ENCODE data around the gene STAMBP.
"Not testable (repeated sequence)": the region's sequence is repeated elsewhere in the genome, so short reads cannot be mapped to it uniquely, and the experiment has no call there.

Gene STAMBP

DNA sequence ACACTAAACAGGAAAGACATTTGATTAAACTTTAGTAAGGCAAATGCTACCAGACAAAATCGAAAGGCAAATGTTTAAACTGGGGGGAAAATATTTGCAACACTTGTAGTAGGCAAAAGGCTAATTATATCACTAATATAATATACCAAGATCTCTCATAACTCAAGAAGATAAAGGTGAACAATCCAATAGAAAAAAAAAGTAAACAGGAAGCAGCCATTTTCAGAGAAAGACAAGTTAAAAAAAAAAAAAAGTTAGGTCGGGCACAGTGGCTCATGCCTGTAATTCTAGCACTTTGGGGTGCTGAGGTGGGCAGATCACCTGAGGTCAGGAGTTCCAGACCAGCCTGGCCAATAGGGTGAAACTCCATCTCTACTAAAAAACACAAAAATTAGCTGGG is 59.6 kb downstream of the STAMBP start:
- DNase-seq = no peak

DNA sequence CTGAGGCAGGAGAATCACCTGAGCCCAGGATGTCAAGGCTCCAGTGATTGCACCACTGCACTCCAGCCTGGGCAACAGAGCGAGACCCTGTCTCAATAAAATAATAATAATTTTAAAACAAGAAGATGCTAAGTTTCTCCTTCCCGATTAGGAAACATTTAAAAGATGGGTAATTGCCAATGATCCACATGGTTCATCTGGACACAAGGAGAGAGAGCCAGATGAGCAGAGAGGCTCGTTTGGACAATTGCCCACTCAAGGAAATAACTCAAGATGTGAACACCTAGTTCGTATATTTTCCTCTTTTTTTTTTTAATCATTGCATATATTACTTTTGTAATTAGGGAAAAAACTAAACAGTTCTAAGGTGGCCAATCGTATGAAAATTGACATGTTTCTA is 60.4 kb downstream of the STAMBP start:
- no peak for DNase-seq

DNA sequence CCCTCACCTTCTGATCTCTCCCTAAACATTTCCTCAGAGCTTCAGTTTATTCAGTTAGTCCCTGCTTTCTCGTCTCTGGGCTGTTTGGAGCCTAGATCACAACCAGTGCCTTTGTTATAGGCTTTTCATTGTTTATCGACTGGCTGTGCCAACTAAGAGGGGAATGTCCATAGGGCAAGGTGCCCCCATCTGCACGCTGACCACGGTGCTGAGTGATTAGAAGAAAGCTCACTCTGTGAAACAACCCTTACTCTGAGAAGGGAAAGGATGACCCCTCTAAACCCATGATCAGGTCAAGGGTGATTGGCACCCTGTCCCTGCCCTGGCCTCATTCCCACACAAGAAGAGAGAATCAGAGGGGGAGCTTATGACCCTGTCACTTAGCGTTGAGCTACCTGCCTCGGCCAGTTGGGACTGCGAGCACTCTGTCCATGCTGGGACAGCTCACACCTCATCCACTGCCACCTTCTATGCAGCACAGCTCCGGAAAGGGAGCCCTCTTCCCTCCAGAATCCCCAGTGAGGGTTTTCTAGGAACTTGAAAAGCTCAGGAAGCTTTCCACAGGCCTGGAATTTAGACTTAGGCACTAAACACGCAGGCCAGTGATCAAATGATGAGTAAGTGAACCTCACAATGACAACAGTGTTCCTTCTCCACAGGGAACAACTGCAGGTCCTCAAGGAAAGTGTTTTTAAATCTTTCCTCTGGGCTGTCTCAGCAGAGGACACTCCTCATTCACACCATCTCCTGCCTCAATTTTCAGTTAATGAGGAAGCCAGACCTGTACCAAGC is 61.7 kb downstream of the STAMBP start:
- DNase-seq = no peak

DNA sequence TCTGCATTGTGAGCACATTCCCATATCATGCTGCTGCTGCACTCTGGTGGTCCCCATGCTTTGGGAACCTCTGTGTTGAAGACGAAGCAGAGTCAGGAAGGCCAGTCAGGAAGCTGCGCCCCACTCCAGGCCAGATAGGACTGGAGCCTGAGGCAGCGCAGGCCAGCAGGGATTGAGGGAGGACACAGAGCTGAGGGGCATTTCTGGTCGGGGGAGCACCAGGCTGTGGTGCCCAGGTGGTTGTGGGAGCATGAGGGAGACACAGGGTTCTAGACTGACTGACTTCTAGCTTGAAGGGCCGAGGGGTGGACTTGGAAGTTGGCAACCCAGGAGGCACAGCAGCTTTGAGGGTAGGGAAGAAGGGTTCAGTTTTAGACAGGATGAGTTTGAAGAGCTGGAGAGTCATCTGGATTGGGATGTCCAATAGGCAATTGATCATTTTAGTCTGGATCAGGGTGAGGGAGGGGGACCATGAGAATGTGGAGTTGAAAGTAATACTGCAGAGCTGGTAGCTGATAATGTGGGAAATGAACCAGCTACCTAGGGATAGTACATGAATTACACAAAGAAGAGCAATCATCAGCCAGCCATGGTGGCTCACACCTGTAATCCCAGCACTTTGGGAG is 62.6 kb downstream of the STAMBP start:
- no peak for DNase-seq

DNA sequence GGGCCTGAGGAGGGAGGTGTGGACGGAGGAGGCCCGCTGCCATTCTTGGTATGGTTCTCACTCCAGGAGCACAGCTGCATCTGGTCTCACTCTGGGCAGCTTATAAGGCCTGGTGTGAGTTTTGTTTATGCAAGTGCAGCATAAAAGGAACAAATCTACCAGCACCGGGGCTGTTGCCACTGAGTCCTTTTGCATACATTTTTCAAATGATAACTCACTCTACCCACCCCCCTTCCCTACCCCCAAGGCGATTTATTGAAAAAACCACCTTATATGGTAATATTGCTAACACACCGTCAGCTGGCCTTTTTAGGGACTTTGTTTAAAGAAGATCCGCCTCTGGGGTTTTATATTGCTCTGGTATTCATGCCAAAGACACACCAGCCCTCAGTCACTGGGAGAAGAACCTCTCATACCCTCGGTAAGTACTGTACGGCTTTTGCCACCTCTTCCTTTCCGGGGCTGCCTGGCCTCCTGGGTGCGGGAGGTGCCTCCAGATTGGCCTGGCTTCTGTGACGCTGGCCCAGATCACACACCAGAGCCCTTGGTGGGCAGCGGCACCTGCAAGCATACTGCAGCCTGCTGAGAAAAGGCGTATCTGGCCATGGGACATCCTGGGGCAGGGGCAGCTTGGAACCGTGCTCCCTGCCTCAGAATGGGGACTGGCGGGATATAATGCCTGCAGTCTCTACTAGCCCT is 64.0 kb downstream of the STAMBP start, which contains the start of gene ACTG2:
ACTG2 (plus strand) TSS at position 378 of the 699 bp plus-strand sequence. CDS start 8,304 bp downstream, outside the sequence.
- DNase-seq = no peak

DNA sequence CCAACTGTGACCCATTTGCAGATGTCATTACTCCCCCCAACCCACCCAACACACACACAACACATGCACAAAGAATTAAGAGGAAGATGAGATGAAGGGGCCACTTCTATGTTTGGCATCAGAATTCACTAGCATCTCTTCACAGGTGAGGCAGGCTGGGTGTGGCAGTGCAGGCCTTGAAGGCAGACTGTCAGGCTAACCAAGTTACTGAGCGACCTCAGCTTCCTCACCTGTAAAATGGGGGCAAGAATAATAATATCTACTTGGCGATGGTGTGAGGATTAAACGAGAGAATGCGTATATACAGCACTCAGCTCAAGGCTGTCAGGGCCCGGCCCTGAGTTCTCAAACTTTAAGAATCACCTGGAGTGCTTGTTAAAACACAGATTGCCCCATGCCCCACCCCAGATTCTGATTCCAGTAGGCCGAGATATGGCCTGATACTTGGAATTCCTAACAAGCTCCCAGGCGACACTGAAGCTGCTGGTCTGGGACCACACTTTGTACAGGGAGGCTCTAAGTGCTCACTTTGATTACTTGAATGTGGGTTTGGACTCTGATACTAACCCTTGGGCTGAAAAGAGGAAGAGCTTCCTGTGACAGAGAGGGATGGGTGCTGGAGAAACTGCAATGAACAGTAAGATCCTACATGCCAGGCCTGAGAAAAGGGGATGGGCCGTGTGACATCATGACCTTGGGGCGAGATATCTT is 65.2 kb downstream of the STAMBP start:
- no peak for DNase-seq

DNA sequence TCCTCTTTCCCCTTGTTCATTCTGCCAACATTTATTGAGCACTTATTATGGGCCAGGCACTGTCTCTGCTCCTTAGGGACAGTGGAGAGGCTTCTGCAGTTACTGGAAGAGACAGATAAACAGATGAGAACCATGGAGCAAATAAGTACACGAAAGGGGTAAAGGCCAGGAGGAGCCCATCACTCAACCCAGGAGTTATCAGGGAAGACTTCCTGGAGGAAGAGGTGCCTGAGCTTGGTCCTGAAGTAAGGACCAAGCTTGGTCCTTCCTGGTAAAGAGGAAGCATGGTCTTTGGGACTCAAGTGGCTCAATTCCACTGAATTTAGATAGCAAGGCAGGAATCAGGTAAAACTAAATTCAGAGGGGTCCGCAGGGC is 65.7 kb downstream of the STAMBP start:
- DNase-seq = no peak

DNA sequence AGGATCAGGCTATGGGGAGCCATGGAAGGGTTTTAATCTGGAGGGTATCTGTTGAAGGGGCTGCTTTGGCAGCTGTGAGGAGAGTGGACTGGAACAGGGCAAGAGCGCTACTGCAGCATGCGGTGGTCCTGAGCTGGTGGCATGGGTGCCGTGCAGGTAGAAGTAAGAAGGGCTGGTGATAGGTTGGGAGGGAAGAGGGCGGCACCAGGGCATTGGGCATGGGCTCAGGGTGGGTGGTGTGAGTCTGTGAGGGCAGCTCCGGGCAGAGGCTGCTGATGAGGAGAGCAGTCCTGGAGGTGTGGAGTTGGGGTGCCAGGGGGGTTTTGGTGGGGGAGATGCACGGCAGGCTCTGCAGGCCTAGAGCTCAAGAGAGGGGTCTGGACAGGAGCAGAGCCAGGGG is 66.1 kb downstream of the STAMBP start:
- DNase-seq = no peak

DNA sequence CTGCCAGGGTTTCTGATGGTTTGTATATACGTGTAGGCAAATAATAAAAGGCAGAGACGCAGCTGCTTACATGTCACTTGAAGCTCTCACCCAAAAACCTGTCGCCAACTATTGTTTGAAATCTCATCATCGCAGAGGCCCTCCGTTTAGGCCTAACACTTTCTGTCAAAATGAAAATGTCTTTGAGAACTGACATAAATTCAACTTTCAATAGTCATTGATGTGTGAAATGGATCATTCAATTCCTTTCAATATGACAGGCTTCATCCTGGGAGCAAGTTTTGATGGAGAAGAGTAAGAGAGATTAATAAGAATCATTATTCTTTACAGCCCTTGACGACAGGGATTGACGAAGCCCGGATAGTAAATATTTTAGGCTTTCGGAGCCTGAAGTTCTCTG is 66.7 kb downstream of the STAMBP start:
- no peak for DNase-seq

DNA sequence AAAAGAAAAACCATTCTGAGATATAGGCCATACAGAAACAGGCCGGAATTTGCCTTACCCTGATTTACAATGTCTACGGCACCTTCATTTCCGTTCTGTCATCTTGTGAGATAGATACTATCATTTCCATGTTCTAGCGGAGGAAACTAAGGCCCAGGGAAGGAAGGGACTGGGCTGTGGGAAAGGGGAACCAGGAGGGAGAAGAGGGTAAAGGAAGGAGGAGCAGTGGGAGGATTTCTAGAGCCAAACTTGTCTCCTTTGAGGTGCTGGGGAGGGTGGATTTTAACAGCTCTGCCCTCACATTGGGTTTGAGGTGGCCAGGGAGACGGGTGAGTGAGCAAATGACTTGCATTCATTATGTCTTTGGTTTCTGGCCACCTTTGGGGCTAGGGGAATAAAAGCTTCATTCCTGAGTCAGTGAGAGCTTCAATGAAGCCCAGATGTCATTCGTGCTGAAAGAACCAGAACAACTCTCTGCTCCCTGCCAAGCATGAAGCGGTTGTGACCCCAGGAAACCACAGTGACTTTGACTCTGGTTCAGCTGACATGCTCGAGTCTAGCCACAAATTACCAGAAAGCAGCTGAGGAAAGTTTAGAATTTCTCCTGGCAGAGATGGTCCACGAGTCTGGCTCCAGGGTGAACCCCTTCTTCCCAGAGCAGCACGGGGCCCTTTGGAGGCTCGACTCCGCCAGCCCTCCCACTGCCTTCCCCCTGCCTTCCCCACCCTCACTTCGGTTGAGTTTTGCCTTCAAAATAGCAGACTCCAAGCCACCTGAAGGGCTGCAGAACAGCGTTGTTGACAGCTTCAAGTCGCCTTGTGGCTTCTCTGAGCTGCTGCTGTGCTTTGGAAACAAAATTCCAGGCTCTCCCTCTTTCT is 67.8 kb downstream of the STAMBP start:
- no peak for DNase-seq

DNA sequence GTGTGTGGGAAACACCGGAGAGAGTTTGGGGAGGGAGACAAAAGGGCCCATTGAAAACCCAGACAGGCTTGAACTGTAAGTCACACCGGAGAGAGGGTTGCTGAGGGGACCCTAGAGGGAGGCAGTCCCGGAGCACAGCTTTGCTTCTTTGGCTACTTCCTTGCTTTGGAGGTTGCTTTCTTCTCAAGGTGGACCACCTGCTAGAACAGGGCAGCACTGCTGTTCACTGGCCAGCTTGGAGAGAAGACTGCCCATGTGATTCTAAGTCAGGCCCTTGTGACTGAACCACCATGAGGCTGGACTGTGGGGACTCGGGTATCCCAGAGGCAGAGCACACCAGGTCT is 68.5 kb downstream of the STAMBP start:
- DNase-seq = no peak

DNA sequence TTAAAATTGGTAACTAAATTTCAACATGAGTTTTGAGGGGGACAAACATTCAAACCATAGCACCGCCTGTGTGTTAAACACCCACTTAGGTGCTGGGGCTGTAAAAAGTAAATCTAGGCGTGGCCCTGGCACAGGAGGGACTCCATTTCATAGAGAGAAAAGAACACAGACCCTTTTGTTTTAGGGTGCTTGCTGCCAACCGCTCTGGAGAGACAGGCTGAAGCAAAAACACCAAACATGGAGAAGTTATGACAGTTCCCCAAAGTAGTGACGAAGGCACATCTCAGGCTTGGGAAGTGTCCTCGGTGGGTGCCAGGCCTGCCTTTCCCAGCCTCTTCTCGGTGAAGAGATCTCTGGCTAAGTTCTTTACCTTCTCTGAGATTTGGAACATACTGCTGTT is 69.2 kb downstream of the STAMBP start:
- no peak for DNase-seq

DNA sequence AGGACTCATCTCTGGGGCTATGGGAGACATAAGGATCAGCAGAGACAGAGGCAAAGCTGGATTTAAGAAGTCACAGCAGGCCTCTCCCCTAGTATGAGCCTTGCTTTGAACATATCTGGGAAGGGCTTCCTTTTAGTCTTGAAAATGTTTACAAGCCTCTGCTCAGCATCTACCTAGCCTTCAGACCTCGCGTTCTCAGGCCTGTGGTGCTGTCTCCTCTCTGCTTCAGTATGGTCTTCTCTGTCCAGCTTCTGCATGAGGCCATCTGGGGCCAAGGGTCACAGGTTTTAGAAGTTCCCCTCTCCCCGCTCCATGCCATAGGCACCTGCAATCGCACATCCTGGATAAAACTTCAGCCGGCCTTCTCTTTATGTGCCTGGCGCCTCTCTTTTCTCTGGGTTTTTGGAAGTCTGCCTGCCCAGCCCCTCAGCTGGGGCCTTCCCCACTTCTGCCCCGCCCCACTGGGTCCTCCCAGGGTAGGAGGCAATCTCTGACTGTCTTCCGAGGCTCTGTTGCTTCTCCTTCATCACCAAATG is 71.1 kb downstream of the STAMBP start:
- DNase-seq = no peak

DNA sequence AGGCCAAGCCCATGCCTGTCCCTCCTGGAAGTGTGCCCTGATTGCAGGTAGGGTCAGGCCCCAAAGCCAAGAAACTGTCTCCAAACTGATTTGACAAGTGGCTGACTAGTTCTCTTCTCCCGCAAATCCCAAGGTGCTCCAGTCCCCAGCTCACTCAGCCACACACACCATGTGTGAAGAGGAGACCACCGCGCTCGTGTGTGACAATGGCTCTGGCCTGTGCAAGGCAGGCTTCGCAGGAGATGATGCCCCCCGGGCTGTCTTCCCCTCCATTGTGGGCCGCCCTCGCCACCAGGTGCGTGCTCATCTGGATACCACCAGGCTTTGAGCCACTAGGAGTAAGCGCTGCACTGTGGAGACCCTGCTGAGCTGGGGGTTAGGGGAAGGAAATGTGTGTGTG is 72.4 kb downstream of the STAMBP start:
- DNase-seq = no peak

DNA sequence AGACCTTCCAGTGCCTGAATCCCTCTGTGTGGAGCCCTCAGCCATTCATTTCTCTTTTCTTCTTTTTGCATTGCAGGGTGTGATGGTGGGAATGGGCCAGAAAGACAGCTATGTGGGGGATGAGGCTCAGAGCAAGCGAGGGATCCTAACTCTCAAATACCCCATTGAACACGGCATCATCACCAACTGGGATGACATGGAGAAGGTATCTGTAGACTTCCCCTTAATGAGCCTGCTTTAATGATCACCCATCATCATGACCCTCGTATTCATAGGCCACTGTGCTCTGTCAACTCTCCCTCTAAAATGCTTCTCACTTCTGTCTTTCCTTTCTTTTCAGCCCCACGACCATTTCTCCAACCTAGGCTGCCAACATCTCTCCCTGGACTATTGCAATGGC is 73.5 kb downstream of the STAMBP start:
- DNase-seq = no peak

DNA sequence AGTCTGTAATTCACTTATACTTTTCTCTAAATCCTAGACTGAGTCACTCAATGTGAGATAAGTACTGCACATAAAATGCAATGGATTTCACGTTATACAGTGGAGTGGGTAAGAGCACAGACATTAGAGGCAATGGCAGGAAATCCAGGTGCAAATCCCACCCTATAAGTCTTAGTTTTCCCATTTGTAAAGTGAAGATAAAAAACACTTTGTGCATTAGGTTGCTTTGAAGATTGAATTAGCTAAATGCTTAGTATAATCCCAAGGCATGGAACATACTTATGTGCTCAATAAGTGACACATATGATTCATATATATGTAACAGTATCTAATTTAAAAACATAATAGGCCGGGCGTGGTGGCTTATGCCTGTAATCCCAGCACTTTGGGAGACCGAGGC is 74.6 kb downstream of the STAMBP start:
- no peak for DNase-seq

DNA sequence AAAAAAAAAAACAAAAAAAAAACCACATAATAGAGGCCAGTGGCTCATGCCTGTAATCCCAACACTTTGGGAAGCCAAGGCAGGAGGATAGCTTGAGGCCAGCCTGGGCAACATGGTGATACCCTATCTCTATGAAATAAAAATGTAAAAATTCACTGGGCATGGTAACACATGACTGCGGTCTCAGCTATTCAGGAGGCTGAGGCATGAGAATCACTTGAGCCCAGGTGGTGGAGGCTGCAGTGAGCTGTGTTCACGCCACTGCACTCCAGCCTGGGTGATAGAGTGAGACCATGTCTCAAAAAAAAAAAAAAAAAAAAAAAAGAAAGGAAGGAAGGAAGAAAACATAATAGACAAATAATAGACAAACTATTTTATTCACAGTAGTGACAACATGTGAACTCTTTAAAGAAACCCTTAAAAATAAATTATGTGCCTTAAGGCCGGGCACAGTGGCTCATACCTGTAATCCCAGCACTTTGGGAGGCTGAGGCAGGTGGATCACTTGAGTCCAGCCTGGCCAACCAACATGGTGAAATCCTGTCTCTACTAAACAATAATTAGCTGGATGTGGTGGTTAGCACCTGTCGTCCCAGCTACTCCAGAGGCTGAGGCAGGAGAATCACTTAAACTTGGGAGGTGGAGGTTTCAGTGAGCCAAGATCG is 75.3 kb downstream of the STAMBP start:
- not testable (repeated sequence) for DNase-seq

DNA sequence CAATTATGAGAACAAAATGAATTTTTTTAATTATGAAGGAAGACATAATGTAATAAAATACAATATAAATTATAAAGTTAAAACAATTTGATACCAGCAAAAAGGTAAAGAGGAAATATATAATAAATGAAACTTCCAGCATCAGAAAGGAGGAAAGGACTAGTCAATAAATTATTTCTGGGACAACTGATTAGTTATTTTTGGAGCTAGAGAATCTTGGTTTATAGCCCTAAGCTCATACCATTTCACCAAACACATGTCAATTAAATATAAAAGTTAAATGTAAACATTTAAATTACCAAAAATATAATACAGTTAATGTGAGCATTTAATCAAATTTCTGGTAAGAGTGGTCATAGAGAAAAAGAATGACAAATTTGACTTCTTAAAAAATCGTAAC is 76.2 kb downstream of the STAMBP start:
- DNase-seq = no peak

DNA sequence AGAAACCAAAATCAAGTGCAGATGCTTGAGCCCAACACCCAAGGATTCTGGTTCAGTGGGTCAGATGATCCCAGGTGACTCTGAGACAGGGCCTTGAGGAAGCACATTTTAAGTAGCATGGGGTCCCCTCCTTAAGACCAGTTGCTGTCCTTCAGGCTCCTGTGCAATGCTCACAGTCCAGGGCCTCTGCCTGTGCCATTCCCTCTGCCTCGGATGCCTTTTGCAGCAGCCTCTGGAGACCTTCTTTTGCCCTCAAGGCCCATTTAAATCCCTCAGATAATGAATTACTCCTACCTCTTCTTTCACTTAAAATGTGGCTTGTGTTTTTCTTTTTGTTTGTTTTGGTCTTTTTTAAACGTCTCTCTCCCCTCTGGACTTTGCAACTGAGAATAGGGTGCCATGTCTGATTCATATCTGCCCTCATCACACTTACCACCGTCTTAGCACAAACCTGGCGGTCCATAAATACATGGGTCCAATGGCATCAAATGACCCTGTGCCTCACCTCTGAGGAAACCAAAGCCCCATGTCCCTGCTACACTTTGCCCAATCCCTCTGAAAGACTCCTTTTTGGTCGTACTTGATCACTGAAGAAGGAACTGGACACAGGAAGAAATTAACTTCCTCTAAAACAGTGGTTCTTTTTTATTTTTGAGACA is 78.2 kb downstream of the STAMBP start:
- no peak for DNase-seq

DNA sequence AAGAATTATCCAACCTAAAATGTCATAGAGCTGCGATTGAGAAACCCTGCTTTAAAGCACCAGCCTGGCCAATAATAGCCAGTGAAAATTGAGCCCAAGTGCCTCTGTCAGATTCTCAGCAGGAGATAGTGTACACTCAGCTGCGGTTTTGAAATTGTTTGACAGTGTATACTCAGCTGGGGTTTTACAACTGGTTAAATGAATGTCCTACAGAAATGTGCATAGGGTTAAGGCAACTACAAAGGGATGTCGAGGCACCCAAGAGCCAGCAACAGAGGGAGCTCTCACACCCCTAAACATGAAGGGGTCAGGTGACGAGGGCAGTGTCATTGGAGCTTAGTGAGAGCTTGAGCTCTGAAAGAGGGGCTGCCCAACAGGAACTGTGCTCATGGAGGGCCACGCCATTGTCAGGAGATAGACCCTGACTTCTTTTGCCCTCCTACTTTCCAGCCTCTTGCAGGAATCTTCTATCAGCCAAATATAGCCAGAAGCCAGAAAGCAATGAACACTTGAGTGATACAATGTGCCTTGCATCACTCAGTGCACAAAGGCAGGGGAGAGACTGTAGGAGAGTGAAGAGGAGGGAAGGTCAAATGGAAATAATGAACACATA is 79.2 kb downstream of the STAMBP start:
- no peak for DNase-seq

All from T1000 (cell line).